ENCODE results near the gene OTUD1.
A peak's percentile ranks its signal among the peaks of the same experiment; 100 is the strongest.

Gene OTUD1

DNA sequence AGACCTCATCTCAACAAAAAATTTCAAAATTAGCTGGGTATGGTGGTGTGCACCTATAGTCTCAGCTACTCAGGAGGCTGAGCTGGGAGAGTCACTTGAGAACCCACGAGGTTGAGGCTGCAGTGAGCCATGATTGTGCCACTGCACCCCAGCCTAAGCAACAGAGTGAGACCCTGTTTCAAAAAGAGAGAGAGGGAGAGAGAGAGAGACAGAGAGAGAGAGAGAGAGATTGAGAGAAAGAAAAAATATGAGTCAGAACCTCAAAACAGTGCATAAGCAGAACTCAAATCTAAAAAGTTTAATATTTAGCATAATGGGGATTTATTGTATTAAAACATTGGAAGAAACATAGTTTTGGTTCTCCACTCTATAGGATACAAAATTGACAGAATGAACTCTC lies 17.5 kb upstream of the OTUD1 start:
- no peak for DNase-seq (ENCODE audit: low read depth in 2 of 2)

DNA sequence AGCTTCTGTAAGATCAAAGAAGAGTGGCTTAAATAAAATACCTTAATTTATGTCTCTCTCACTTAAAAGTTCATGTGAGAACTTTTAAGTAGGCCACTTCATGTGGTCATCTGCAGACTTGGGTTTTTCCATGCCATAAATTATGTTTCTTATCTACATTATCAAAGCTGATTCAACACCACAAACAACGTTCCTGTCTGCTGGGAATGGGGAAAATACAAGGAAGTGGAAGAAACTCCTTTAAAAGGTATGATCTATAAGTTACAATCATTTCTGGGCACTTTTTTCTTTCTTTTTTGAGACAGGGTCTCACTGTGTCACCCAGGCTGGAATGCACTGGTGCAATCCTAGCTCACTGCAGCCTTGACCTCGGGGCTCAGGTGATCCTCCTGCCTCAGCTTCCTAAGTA lies 16.9 kb upstream of the OTUD1 start:
- no peak for DNase-seq (ENCODE audit: low read depth in 2 of 2)

DNA sequence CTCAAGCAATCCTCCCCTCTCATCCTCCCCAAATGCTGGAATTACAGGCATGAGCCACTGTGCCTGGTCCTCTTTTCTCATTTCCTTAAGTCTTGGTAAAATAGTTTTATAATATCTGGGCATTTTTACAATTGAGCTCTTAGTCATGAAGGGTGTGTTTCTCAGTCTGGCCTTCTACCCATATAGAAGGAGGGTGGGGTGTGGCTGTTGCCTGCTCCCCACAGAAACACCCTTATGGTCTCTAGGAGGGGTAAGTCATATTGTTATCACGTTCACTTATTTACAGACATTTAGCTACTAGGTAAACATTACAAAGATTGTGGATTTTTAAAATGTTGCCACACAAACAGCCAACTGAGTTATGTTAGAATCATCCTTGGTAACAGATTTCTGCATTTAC lies 6.7 kb upstream of the OTUD1 start:
- no peak for DNase-seq (ENCODE audit: low read depth in 2 of 2)

DNA sequence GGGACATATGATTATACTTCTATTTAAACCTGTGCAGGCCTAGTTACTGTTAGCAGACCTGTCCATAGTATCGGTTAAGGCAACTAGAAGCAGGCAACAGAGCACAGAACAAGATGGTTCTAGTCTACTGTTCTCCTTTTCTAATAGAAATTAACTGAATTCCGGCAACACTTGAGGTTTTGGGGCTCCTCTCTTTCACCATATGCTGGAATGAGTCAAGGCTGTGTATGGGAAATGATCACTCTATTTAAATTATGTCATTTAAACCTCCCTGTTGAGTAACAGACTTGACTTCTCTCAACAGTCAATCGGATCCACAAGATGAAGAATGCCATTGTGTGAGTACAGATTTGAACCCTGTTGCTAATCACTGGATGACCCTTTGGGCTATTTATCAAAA lies 6.2 kb upstream of the OTUD1 start:
- no peak for DNase-seq (ENCODE audit: low read depth in 2 of 2)

GRCh38 chr10:23433701-23434100 lies 5.2 kb upstream of the OTUD1 start:
- no peak for DNase-seq (ENCODE audit: low read depth in 2 of 2)

- DNase-seq (ENCODE audit: low read depth in 2 of 2) = no peak
These were observed 3.5 kb upstream of the OTUD1 start for GRCh38 chr10:23435378-23435777.

- no peak for DNase-seq (ENCODE audit: low read depth in 2 of 2)
These were observed 1.9 kb upstream of the OTUD1 start for GRCh38 chr10:23436983-23437382.

DNA sequence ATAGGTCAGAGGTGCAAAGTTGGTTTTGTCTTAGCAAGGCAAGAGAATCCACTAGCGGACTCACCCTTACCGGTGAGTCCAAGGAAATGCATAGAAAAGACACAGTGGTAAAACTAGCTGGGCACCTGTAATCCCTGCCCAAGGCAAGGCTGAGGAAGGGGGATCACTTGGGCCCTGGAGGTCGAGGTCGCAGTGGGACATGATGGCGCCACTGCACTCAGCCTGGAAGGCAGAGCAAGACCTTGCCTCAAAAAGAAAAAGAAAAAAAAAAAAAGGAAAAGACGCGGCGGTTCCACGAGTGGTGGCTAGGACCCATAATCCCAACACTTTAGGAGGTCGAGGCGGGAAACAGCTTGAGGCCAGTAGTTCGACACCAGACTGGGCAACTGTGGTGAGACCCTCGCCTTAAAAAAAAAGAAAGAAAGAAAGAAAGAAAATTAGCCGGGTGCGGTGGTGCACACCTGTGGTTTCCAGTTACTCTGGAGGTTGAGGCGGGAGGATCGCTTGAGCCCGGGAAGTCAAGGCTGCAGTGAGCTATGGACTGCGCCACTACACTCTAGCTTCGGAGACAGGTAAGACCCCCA lies 820 bp upstream of the OTUD1 start:
- DNase-seq (ENCODE audit: low read depth in 2 of 2) = no peak

- peak in 1 of 2 experiments; percentile 28 for DNase-seq (ENCODE audit: low read depth in 2 of 2)
These were observed 631 bp downstream of the OTUD1 start for GRCh38 chr10:23439452-23439960.

GRCh38 chr10:23439961-23440889 lies 1.4 kb downstream of the OTUD1 start:
- peak; percentile 16 to 17 for DNase-seq (ENCODE audit: low read depth in 2 of 2)

DNA sequence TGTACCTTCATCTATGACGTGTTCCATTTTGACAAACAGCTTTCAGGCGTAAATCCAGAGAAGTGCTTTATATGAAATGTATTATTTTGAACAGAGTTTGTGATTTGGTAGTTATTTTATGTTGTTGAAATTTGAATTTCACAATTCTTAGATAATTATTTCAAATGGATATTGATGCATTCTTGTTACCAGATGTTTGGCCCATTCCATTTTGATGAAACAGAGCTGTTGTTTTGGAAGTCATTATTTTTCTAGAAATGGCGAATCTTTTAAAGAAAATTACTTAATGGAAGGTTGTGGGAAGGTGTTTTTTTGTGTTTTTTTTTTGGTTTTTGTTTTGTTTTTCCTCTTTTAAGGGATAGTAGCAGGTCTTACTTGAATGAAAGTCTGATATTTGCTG lies 2.4 kb downstream of the OTUD1 start:
- no peak for DNase-seq (ENCODE audit: low read depth in 2 of 2)

GRCh38 chr10:23442936-23443335 lies 4.1 kb downstream of the OTUD1 start:
- no peak for DNase-seq (ENCODE audit: low read depth in 2 of 2)

- no peak for DNase-seq (ENCODE audit: low read depth in 2 of 2)
These were observed 6.7 kb downstream of the OTUD1 start for GRCh38 chr10:23445591-23445990.

- DNase-seq (ENCODE audit: low read depth in 2 of 2) = no peak
These were observed 9.4 kb downstream of the OTUD1 start for GRCh38 chr10:23448323-23448722.

- DNase-seq (ENCODE audit: low read depth in 2 of 2) = no peak
These were observed 10.1 kb downstream of the OTUD1 start for GRCh38 chr10:23448802-23449570.

DNA sequence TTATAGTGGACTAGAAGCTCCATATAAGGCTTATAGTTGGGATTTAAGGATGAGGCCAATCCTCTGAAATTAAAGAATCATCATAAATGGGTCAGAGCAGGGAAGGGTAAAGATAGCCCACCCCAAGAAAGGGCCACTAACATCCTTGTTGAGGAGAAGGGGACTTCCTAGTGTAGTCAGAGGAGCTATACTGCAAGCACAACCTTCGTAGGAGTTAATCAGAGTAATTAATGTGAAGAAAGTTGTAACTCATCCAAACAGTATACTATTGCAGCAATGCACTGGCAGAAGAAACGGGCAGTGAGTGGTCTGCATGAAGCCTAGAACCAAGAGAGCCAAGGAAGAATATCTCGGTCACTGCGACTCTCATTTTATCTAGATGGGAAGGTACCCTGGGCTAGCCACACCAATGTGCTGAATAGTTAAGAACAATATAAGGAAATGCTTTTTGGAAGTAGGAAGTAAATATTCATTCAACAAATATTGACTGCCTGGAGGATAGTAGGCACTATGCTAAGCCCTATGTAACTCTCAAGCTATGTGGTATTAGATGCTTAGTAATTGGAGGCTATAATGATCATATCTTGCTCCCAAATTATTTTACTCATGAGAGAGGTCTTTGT lies 13.3 kb downstream of the OTUD1 start:
- DNase-seq (ENCODE audit: low read depth in 2 of 2) = no peak

GRCh38 chr10:23453465-23453864 lies 14.6 kb downstream of the OTUD1 start:
- no peak for DNase-seq (ENCODE audit: low read depth in 2 of 2)

DNA sequence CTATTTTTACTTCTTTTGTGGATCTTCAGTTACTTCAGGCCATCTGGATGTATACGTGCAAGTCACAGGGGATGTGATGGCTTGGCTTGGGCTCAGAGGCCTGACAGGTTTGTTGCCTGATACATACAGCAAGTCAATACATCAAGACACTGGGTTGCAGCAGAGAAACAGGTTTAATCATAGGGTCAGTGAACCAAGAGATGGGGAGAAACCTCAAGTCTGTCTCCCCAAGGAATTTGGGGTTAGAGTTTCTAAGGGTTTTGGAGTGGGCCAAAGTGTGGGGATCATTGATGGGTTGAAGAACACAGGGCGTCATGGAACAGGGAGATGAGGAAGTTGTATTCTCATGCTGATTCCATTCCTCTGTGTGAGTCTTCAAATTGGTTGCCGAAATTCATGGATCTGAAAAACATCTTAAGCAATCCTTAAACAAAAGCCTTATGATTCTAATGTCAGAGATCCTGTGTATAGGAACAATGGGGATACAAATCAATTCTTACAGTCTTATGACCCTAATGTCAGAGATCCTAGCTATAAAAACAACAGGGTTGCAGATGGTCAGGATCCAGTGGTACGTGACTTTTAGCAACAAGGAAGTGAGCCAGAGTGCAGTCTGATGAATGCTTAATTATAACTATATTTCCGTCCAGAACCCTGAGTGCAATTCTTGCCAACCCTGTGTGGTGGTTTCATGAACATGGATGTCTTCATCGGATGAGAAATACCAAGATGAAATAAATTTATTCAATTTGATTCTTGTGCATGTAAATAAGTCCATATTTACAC lies 18.9 kb downstream of the OTUD1 start:
- DNase-seq (ENCODE audit: low read depth in 2 of 2) = no peak

- DNase-seq (ENCODE audit: low read depth in 2 of 2) = no peak
These were observed 20.5 kb downstream of the OTUD1 start for GRCh38 chr10:23459308-23459939.

- no peak for DNase-seq (ENCODE audit: low read depth in 2 of 2)
These were observed 22.7 kb downstream of the OTUD1 start for GRCh38 chr10:23461557-23461956.

DNA sequence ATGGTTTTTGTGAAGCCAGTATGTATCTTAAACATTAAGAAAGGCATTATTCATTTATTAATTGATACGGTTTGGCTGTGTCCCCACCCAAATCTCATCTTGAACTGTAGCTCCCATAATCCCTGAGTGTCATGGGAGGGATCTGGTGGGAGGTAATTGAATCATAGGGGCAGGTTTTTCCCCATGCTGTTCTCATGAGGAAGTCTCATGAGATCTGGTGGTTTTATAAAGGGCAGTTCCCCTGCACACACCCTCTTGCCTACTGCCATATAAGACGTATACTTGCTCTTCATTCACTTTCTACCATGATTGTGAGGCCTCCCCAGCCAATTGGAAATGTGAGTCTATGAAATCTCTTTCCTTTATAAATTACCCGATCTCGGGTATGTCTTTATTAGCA lies 28.1 kb downstream of the OTUD1 start:
- no peak for DNase-seq (ENCODE audit: low read depth in 2 of 2)
